GM19397 (cell line): ENCODE data around the gene SS18L1.

Experiments
- ATAC-seq: cut with Tn5 transposase; IDR thresholded peaks from one replicate; pipeline ENCODE4 v1.9.1; 2021; ENCODE audit warnings: mild to moderate bottlenecking, moderate library complexity; ENCODE audit not compliant: unreplicated experiment

The SS18L1 gene

DNA sequence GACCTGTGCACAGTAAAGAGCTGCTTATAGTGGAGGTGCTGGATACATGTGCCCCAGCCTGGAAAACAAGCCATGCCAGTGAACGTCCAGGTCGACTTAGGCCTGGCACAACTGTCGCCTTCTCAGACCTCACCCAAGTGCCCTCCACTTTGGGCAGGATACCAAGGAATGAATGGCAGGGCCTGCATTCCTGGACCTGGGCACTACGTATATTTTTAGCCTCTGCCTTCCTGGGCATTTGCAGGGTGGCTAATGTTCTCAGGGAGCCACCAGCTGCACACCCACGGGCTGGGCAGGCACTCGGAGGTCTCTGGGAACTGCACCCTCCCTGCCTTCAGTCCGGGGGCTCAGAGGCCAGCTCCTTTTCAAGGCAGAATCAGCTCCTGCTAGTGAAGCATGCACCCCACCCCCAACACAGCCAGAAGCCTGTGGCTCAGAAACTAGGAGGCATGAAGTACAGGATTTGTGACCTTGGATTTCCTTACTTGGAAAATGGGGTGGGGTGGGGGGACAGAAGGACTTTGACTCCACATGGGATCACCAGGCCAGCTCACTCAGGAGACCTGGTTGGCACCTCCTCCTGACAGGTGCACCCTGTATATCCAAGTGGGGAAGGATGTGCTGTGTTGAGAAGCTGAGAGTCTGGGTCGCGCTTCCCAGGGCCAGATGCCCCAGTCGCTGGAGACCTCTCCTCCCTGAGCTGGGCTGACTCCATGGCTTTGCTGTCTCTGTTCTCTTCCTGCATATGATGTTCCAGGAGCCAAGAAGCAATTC, 23.8 kb upstream of the SS18L1 start:
- no peak for ATAC-seq

GRCh38 chr20:62120365-62120762, 23.2 kb upstream of the SS18L1 start:
- no peak for ATAC-seq

- ATAC-seq = peak; percentile 6
Observed at GRCh38 chr20:62120990-62121775, 22.4 kb upstream of the SS18L1 start.

GRCh38 chr20:62121776-62122653, 21.6 kb upstream of the SS18L1 start, which contains the start of gene LSM14B:
Gene LSM14B, plus strand, starts transcription at chr20:62122475. Its CDS starts 192 bp downstream, at chr20:62122667.
- ATAC-seq = peak; percentile 70

DNA sequence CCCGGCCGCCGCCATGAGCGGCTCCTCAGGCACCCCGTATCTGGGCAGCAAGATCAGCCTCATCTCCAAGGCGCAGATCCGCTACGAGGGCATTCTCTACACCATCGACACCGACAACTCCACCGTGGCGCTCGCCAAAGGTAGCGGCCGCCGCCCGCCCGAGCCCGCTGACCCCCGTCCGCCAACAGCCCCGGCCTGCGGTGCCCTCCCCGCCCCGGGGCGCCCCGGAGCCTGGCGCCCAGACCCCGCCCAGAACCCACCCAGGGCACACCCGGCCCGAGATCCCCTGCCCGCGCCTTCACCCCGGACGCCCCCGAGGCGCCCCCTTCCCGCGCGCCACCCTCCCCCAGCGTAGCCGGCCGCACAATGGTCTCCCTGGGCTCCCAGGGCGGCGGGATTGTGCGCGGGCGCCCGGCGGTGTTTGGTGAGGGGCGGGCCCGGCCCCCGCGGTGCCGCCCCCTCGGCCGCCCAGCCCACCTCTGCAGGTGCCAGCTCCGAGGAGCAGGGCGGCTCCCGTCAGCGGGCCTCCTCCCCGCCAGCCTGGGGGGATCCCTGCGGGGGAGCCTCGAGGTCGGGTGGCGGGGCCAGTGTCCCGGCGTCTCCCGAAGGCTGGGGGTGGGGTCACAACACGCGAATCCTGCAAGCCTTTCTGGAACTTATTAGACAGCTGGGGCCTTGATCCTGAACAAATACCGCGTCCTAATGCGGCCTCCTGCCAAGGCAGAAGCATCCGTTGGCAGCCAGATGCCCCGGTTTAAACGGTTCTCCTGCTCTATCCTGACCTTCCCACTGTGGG, 20.7 kb upstream of the SS18L1 start:
- peak; percentile 20 for ATAC-seq

GRCh38 chr20:62123450-62124118, 20.0 kb upstream of the SS18L1 start:
- ATAC-seq = no peak

GRCh38 chr20:62126141-62126540, 17.4 kb upstream of the SS18L1 start:
- no peak for ATAC-seq

DNA sequence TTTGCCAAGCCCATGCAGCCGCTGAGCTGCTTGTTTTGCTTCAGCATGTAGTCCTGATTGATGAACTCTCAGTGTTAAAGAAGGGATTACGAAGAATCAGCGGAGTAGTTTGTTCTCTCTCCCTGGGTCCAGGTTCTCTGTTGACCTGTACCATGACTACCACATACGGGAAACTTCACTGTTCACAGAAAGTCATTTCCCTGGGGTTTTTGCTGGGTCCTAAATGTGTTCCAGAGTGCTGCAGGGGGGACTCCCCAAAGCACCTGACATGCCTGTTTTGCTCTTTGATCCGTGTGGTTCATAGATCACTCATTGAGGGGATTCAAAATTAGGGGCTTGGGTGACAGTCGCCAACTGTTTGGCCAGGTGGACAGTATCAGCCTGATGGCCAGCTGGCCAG, 15.8 kb upstream of the SS18L1 start:
- ATAC-seq = no peak

DNA sequence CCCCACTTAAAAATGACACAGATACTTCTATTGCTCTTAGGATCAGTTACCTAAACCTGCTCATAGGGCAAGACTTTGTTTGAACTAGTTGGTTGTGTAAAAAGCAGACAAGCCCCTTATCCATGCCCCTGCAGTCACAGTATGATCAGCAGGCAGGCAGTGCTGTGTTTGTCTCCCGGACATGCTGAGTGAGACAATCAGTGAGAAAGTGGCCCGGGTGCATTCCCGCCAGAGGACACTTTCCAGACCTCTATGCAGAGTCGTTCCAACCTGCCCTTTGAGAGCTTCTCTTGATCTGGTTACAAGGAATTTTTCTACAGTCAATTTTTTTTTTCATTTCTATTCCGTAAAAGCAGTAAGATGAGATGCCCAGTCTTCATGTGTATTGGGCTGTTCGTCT, 15.1 kb upstream of the SS18L1 start:
- no peak for ATAC-seq

DNA sequence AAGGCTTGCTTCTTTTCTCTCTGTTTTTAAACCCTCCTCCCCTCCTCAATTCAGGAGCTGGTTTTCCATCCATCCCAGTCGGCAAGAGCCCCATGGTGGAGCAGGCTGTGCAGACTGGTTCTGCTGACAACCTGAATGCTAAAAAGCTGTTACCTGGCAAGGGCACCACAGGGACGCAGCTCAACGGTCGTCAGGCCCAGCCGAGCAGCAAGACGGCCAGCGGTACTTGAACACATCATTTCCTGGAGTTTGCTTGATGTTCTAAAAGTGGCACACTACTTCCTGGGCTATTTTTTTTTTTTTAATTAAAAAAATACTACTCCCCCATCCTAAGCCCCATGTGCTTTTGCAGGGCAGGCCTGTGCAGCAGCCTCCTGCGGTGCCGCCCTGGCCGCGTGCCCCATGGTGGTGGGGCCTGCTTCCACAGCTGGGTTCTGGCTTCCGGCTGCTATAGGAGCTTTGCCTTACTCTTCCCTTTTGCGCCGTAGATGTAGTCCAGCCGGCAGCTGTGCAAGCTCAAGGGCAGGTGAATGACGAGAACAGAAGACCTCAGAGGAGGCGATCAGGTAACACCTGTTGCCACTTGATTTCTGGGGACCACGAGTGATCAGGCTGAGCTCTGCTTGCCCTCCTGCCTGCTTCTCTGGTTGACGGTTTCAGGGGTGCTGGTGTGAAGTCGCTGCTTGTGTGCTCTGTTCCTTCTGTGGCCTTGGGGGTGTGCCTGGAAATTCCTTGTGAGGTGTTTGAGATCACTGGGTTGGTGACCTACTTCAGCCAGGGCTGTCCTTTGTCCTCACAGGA, 13.6 kb upstream of the SS18L1 start:
- ATAC-seq = no peak

DNA sequence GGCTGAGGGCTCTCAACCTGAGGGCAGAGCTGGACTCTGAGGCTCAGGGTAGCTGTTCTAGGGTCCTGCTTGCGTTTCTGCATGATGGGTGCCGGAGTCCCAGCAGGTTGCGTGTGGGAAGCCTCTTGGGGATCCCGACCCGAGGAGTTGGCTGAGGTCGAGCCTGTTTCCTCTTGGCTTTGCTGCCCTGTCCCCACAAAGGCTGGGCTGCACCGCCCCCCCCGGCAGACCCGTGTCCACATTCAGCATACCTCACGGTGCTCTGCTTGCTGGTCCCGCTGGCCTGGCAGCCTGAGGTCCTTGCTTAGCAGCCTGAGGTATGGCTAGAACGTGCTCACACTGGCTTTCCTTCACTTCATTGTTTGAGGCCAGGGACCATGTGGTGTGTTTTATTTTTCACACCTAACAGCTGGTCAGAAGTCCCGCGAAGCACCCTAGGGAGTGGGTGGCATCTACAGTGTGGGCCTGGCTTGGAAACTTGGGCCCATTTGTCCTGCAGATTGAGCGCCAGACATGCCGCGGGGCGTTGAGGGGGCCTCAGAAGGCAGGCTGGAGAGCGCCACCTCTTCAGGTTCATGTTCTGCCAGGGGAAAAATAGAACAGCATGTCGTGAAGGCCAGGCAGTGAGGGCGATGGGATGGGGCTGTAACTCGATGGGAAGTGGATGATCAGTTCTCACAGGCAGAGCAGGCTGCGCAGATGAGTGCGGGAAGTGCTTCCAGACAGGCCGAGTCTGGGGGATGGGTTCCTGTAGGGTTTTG, 11.8 kb upstream of the SS18L1 start:
- ATAC-seq = no peak

DNA sequence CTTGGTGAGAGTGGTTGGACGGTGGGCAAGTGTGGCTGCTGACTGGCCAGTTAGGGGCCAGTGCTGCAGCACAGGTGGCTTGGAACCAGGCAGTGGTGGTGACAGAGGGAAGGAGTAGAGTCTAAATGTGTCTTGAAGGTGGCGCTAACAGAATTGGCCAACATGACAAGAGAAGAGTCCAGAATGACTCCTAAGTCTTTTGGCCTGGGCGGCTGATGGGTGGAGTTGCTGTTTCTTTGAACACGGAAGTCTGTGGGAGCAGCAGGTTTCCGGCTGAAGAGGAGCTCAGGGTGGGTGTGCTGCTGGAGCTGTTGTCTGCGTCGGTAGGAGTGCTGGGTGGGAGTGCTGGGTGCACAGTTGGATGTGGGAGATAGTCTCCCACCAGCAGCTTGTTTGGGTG, 11.1 kb upstream of the SS18L1 start:
- ATAC-seq = no peak

DNA sequence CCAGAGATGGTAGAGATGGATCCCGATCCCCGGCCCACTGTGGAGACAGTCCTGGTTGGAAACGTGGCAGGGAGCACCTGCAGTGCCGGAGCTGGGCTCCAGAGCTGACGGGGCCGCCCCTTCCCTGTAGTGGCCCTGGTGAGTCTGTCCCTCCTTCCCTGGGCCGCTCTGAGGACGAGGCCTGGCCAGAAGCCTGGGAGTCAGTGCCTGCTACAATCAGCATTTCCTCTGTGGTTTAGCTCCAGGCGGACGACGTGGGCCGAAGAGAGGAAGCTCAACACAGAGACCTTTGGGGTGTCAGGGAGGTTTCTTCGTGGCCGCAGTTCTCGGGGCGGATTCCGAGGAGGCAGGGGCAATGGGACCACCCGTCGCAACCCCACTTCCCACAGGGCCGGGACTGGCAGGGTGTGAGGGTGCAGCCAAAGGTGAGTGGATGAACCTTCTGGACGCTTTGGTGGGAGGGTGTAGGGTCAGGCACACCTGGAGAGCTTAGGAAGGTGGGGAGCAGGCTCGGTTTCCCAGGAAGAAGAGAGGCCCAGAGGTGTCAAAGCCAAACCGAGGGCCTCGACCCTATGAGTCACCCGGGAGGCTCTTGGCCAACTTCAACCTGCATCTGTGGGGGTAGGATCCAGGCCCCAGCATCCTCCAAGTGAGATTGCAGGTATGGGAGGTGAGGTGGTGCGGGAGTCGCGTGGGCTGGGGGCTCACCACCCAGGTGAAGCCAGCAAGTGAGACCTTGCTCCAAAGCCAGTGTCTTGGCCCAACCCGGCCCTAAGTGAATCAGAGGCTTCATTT, 10.3 kb upstream of the SS18L1 start:
- ATAC-seq = no peak

DNA sequence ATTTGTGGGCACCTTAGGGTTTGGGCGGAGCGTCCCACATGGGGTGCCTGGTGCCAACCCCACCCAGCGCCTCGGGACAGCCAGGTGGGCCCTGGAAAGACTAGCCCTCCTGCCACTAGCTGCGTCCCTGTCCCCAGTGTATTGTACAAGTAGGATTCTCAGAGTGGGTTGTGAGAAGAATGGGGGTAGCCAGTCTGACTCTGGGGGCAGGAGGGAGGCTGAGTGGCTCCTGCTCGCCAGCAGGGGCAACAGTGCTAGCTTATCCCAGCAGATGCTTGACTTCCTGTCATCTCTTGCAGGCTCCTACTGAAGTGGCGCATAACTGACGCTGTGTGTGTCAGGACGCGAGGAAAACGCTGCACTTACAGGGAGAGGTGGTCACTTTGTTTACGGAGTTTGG, 9.7 kb upstream of the SS18L1 start:
- ATAC-seq = no peak

DNA sequence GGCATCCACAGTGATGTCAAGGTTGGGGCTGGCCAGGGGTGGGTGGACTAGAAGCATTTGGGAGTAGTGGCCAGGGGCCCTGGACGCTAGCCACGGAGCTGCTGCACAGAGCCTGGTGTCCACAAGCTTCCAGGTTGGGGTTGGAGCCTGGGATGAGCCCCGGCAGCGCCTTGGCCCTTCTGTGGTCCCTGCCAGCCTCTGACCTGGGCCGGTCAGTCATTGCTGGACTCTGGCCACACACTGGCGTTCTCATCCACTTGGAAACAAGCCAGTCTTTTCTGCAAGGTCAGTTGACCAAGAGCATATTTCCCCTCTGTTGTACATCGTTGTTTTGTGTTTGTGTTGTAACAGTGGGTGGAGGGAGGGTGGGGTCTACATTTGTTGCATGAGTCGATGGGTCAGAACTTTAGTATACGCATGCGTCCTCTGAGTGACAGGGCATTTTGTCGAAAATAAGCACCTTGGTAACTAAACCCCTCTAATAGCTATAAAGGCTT, 8.8 kb upstream of the SS18L1 start:
- no peak for ATAC-seq

- ATAC-seq = no peak
Observed at GRCh38 chr20:62135573-62136266, 7.8 kb upstream of the SS18L1 start.
